DND-41 (cell line): ENCODE data around the gene COL15A1.

Source experiments
- ATAC-seq: fragments of 200-7000 bp; cut with Tn5 transposase; 3 replicates; pipeline ENCODE4 v1.9.1; 2021; ENCODE audit warnings: low read depth; ENCODE audit not compliant: insufficient read depth
- DNase-seq: peaks from one replicate; pipeline ENCODE4 v3.0.0-alpha.2; 2020
- H2AFZ ChIP-seq: 2 replicates; pipeline ENCODE4 v1.6.0; 2012; ENCODE audit warnings: low read depth, low read length
- H3K27ac ChIP-seq: 2 replicates; pipeline ENCODE4 v1.5.1; 2012; ENCODE audit warnings: low read length, inconsistent platforms
- H3K27me3 ChIP-seq: fragments of 200-600 bp; sonication (generic); 2 replicates; pipeline ENCODE4 v1.6.0; 2012; ENCODE audit warnings: low read length, mild to moderate bottlenecking, inconsistent platforms; ENCODE audit not compliant: insufficient read depth, poor library complexity
- H3K36me3 ChIP-seq: 2 replicates; pipeline ENCODE4 v1.5.1; 2012; ENCODE audit warnings: low read length, inconsistent platforms; ENCODE audit not compliant: insufficient read depth
- H3K4me1 ChIP-seq: 2 replicates; pipeline ENCODE4 v1.5.1; 2012; ENCODE audit warnings: mild to moderate bottlenecking, low read length; ENCODE audit not compliant: insufficient read depth
- H3K4me2 ChIP-seq: 2 replicates; pipeline ENCODE4 v1.6.0; 2012; ENCODE audit warnings: mild to moderate bottlenecking, moderate library complexity, low read length, inconsistent platforms; ENCODE audit not compliant: insufficient read depth
- H3K4me3 ChIP-seq, 2 experiments: fragments of 200-600 bp in 1 of 2; shearing (Covaris generic) in 1 of 2; 2 replicates each; pipeline ENCODE4 v1.5.1; 2012 to 2016; ENCODE audit warnings: inconsistent platforms in 2 of 2, low read length in 2 of 2, mild to moderate bottlenecking in 2 of 2, low read depth in 1 of 2, moderate library complexity in 1 of 2
- H3K79me2 ChIP-seq: 2 replicates; pipeline ENCODE4 v1.6.0; 2012; ENCODE audit warnings: low read length, inconsistent platforms; ENCODE audit not compliant: insufficient read depth
- H3K9ac ChIP-seq: 2 replicates; pipeline ENCODE4 v1.6.0; 2012; ENCODE audit warnings: low read depth, mild to moderate bottlenecking, inconsistent platforms, low read length, moderate library complexity
- H3K9me3 ChIP-seq: 2 replicates; pipeline ENCODE4 v1.5.1; 2012; ENCODE audit warnings: low read length, moderate library complexity, mild to moderate bottlenecking, inconsistent platforms; ENCODE audit not compliant: insufficient read depth, severe bottlenecking
- H4K20me1 ChIP-seq: 2 replicates; pipeline ENCODE4 v1.6.0; 2012; ENCODE audit warnings: low read length; ENCODE audit not compliant: insufficient read depth
- CTCF ChIP-seq: IDR thresholded peaks from 2 replicates; pipeline ENCODE4 v1.5.1; 2012; ENCODE audit warnings: borderline replicate concordance, low read length, moderate library complexity, mild to moderate bottlenecking; ENCODE audit not compliant: poor library complexity, severe bottlenecking; ENCODE audit errors: extremely low read depth
- EZH2 ChIP-seq: IDR thresholded peaks from 3 replicates; pipeline ENCODE4 v1.6.1; 2012; ENCODE audit warnings: borderline replicate concordance, low read depth, mild to moderate bottlenecking, moderate library complexity, low read length, inconsistent platforms; ENCODE audit not compliant: severe bottlenecking

COL15A1 gene

GRCh38 chr9:98962181-98962560 is 18.5 kb downstream of the COL15A1 start:
- H3K9ac ChIP-seq, result no peak overlapping the region
- no peak overlapping the region for H3K27ac ChIP-seq
- H3K9me3 ChIP-seq, result no peaks in the 10 kb centered on the region
- DNase-seq (no peak), ATAC-seq (no peak)
- no peak overlapping the region for H3K4me2 ChIP-seq
- H3K4me3 ChIP-seq, result no peak overlapping the region
- peaks cover 12% of the 10 kb centered on the region for H3K27me3 ChIP-seq
- H3K4me1 ChIP-seq, result no peaks in the 10 kb centered on the region
- TF ChIP-seq CTCF (no peak), EZH2 (no peak)
- no peaks in the 10 kb centered on the region for H3K79me2 ChIP-seq
- no peaks in the 10 kb centered on the region for H3K36me3 ChIP-seq
- no peaks in the 10 kb centered on the region for H4K20me1 ChIP-seq
- H2AFZ ChIP-seq, result no peak overlapping the region

GRCh38 chr9:98962861-98963260 is 19.2 kb downstream of the COL15A1 start:
- Histone ChIP-seq H3K79me2 (no peaks in the 10 kb centered on the region), H3K4me3 (no peak overlapping the region), H4K20me1 (no peaks in the 10 kb centered on the region), H3K9me3 (no peaks in the 10 kb centered on the region), H3K4me1 (no peaks in the 10 kb centered on the region), H3K27ac (no peak overlapping the region), H3K4me2 (no peak overlapping the region), H2AFZ (no peak overlapping the region), H3K36me3 (no peaks in the 10 kb centered on the region), H3K27me3 (peaks cover 12% of the 10 kb centered on the region), H3K9ac (no peak overlapping the region)
- DNase-seq (no peak), ATAC-seq (no peak)
- TF ChIP-seq CTCF (no peak), EZH2 (no peak)

GRCh38 chr9:98964201-98964600 is 20.5 kb downstream of the COL15A1 start:
- TF ChIP-seq CTCF (no peak), EZH2 (no peak)
- H3K4me2 ChIP-seq, result no peak overlapping the region
- no peaks in the 10 kb centered on the region for H3K36me3 ChIP-seq
- no peak overlapping the region for H3K27ac ChIP-seq
- H2AFZ ChIP-seq, result no peak overlapping the region
- ATAC-seq (no peak), DNase-seq (no peak)
- no peaks in the 10 kb centered on the region for H3K4me1 ChIP-seq
- H4K20me1 ChIP-seq, result no peaks in the 10 kb centered on the region
- H3K9ac ChIP-seq, result no peak overlapping the region
- no peaks in the 10 kb centered on the region for H3K9me3 ChIP-seq
- no peaks in the 10 kb centered on the region for H3K79me2 ChIP-seq
- no peak overlapping the region for H3K4me3 ChIP-seq
- H3K27me3 ChIP-seq, result peaks cover 12% of the 10 kb centered on the region

GRCh38 chr9:98964911-98965336 is 21.2 kb downstream of the COL15A1 start:
- H3K4me1 ChIP-seq, result no peaks in the 10 kb centered on the region
- ATAC-seq (no peak), DNase-seq (no peak)
- H3K27me3 ChIP-seq, result peaks cover 12% of the 10 kb centered on the region
- no peak overlapping the region for H3K27ac ChIP-seq
- H3K4me3 ChIP-seq, result no peak overlapping the region
- no peaks in the 10 kb centered on the region for H4K20me1 ChIP-seq
- H3K9me3 ChIP-seq, result no peaks in the 10 kb centered on the region
- H2AFZ ChIP-seq, result no peak overlapping the region
- H3K36me3 ChIP-seq, result no peaks in the 10 kb centered on the region
- no peaks in the 10 kb centered on the region for H3K79me2 ChIP-seq
- TF ChIP-seq CTCF, result no peak
- TF ChIP-seq EZH2, result no peak
- H3K9ac ChIP-seq, result no peak overlapping the region
- no peak overlapping the region for H3K4me2 ChIP-seq
